ENCODE measurements around the gene DYRK1A.

GRCh38 chr21:37374027-37374426 lies 7.5 kb downstream of the DYRK1A start:
- TF ChIP-seq CTCF (conservative IDR thresholded peaks at IDR 0.05): no peak
- TF ChIP-seq EZH2 (IDR thresholded peaks at IDR 0.05; ENCODE audit: low read depth): no peak
